ENCODE data around the gene TAPBPL.
"Not testable (repeated sequence)": the region's sequence is repeated elsewhere in the genome, so short reads cannot be mapped to it uniquely, and the experiment has no call there.

TAPBPL gene

GRCh38 chr12:6492838-6493496, 41.1 kb downstream of the TAPBPL start, which contains the start of gene MRPL51:
TSS of gene MRPL51 (minus strand) at chr12:6493262. CDS start at chr12:6493136, 126 bp downstream.
- DNase-seq: peak; percentile 82 to 90

GRCh38 chr12:6493497-6494257, 41.8 kb downstream of the TAPBPL start, which contains the start of gene NCAPD2:
TSS of gene NCAPD2 (plus strand) at chr12:6494102. CDS start at chr12:6495099, 997 bp downstream.
- DNase-seq: peak; percentile 73 to 94

GRCh38 chr12:6494258-6494743, 42.5 kb downstream of the TAPBPL start:
- no peak for DNase-seq

GRCh38 chr12:6494968-6495367, 43.1 kb downstream of the TAPBPL start:
- no peak for DNase-seq

GRCh38 chr12:6497291-6497690, 45.4 kb downstream of the TAPBPL start:
- not testable (repeated sequence) for DNase-seq

DNA sequence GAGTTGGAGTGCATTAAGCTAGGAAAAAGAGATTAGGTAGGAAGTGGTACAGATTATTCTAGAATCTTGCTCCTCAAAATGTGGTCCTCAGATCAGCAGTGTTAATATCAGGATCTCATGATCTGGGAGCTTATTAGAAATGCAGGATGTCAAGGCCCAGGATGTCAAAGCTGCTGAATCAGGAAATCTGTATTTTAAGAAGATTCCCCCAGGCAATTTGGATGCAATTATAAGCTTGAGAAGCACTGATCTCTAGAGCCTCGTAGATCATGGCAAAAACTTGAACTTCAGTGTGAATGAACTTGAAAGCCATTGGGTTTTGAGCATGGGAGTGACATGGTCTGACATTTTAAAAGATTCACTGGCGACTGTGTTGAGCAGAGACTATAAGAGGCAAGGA, 48.6 kb downstream of the TAPBPL start:
- no peak for DNase-seq

- no peak for DNase-seq
These were observed 55.5 kb downstream of the TAPBPL start for GRCh38 chr12:6507102-6507998.

- no peak for DNase-seq
These were observed 56.2 kb downstream of the TAPBPL start for GRCh38 chr12:6508087-6508486.

All from bone marrow (tissue), 2 donors.